ENCODE results near the gene LSM14A.

The LSM14A gene

GRCh38 chr19:34217952-34218817 lies 45.9 kb downstream of the LSM14A start:
- Mint-ChIP-seq H3K36me3 (peaks cover 44 to 50% of the 10 kb centered on the region in 2 donors), H3K4me3 (peak overlapping the region; percentile 66 to 75), H3K4me1 (peaks cover 16 to 38% of the 10 kb centered on the region in 2 donors), H3K27ac (peak overlapping the region; percentile 80), H3K27me3 (no peaks in the 10 kb centered on the region), H3K9me3 (no peaks in the 10 kb centered on the region)
- ATAC-seq (replicated peaks) (peak; percentile 93 to 95), DNase-seq (peak; percentile 43)

DNA sequence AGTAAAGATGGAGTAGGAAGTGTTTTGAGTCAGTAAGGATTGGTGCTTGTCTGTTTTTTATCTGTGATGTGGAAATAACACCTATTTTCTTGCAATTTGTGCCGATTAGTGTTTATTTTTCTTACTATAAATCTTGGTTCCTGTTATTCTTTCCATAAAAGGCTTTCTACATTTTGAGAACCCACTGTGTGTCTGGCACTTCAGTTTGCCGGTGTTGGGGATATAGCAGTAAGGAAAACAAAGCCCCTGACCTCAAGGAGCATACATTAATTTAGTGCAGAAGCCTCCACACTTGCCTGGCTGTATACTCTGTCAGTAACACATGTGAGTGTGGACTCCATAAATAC lies 46.5 kb downstream of the LSM14A start:
- Mint-ChIP-seq H3K27ac (peak overlapping the region; percentile 80), H3K36me3 (peaks cover 49 to 55% of the 10 kb centered on the region in 2 donors), H3K4me1 (peaks cover 20 to 43% of the 10 kb centered on the region in 2 donors)

GRCh38 chr19:34220472-34221063 lies 48.3 kb downstream of the LSM14A start:
- no peaks in the 10 kb centered on the region for H3K9me3 Mint-ChIP-seq
- no peaks in the 10 kb centered on the region for H3K27me3 Mint-ChIP-seq
- H3K4me3 Mint-ChIP-seq: no peak overlapping the region
- no peak overlapping the region for H3K27ac Mint-ChIP-seq
- DNase-seq: peak; percentile 22
- peaks cover 31 to 57% of the 10 kb centered on the region in 2 donors for H3K4me1 Mint-ChIP-seq
- peaks cover 61 to 62% of the 10 kb centered on the region in 2 donors for H3K36me3 Mint-ChIP-seq
- peak; percentile 24 to 37 for ATAC-seq (replicated peaks)

More for the DNA sequence above, 46.5 kb downstream of the LSM14A start:
- no peak overlapping the region for H3K4me3 Mint-ChIP-seq
- H3K27me3 Mint-ChIP-seq: no peaks in the 10 kb centered on the region
- H3K9me3 Mint-ChIP-seq: no peaks in the 10 kb centered on the region
- ATAC-seq (replicated peaks) (no peak), DNase-seq (no peak)

- peaks cover 32 to 66% of the 10 kb centered on the region in 2 donors for H3K4me1 Mint-ChIP-seq
- no peak overlapping the region for H3K4me3 Mint-ChIP-seq
- H3K27me3 Mint-ChIP-seq: no peaks in the 10 kb centered on the region
- peak overlapping the region; percentile 20 for H3K27ac Mint-ChIP-seq
- ATAC-seq (replicated peaks) (no peak), DNase-seq (no peak)
- H3K9me3 Mint-ChIP-seq: no peaks in the 10 kb centered on the region
- peaks cover 60 to 66% of the 10 kb centered on the region in 2 donors for H3K36me3 Mint-ChIP-seq
Measured at GRCh38 chr19:34222386-34222785, 50.1 kb downstream of the LSM14A start.

- ATAC-seq (replicated peaks) (peak; percentile 90 to 91), DNase-seq (no peak)
- no peaks in the 10 kb centered on the region for H3K27me3 Mint-ChIP-seq
- peak overlapping the region; percentile 56 for H3K27ac Mint-ChIP-seq
- H3K4me1 Mint-ChIP-seq: peaks cover 23 to 48% of the 10 kb centered on the region in 2 donors
- peaks cover 60 to 61% of the 10 kb centered on the region in 2 donors for H3K36me3 Mint-ChIP-seq
- H3K4me3 Mint-ChIP-seq: peak overlapping the region; percentile 19 to 55
- H3K9me3 Mint-ChIP-seq: no peaks in the 10 kb centered on the region
Measured at GRCh38 chr19:34224996-34225658, 52.8 kb downstream of the LSM14A start.

DNA sequence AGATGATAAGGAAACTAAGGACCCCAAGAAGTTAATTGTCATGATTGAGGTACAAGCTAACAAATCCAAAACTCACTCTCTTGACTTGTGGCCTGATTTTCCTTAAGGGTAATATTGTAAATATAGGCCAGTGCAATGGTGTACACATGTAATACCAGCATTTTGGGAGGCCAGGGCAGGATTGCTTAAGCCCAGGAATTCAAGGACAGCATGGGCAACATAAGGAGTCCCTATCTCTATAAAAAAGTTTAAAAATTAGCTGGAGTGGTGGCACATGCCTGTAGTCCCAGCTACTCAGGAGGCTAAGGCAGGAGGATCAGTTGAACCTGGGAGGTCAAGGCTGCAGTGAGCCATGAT lies 53.3 kb downstream of the LSM14A start:
- H3K27me3 Mint-ChIP-seq: no peaks in the 10 kb centered on the region
- ATAC-seq (replicated peaks): peak in 1 of 2 donors; percentile 30
- H3K36me3 Mint-ChIP-seq: peaks cover 57% of the 10 kb centered on the region in 2 donors
- H3K9me3 Mint-ChIP-seq: no peaks in the 10 kb centered on the region
- DNase-seq: no peak
- no peak overlapping the region for H3K4me3 Mint-ChIP-seq
- H3K4me1 Mint-ChIP-seq: peaks cover 21 to 43% of the 10 kb centered on the region in 2 donors
- peak overlapping the region; percentile 81 for H3K27ac Mint-ChIP-seq

- DNase-seq (no peak), ATAC-seq (replicated peaks) (peak in 1 of 2 donors; percentile 42)
- H3K27me3 Mint-ChIP-seq: no peaks in the 10 kb centered on the region
- H3K36me3 Mint-ChIP-seq: peaks cover 53 to 57% of the 10 kb centered on the region in 2 donors
- no peak overlapping the region for H3K4me3 Mint-ChIP-seq
- H3K4me1 Mint-ChIP-seq: peaks cover 22 to 44% of the 10 kb centered on the region in 2 donors
- H3K9me3 Mint-ChIP-seq: no peaks in the 10 kb centered on the region
- H3K27ac Mint-ChIP-seq: peak overlapping the region; percentile 81
Measured at GRCh38 chr19:34226036-34226435, 53.7 kb downstream of the LSM14A start.

- no peaks in the 10 kb centered on the region for H3K9me3 Mint-ChIP-seq
- H3K36me3 Mint-ChIP-seq: peaks cover 45 to 51% of the 10 kb centered on the region in 2 donors
- H3K27me3 Mint-ChIP-seq: no peaks in the 10 kb centered on the region
- H3K27ac Mint-ChIP-seq: no peak overlapping the region
- DNase-seq (no peak), ATAC-seq (replicated peaks) (no peak)
- H3K4me1 Mint-ChIP-seq: peaks cover 31 to 60% of the 10 kb centered on the region in 2 donors
- H3K4me3 Mint-ChIP-seq: no peak overlapping the region
Measured at GRCh38 chr19:34228347-34228746, 56.0 kb downstream of the LSM14A start.

GRCh38 chr19:34228762-34229161 lies 56.5 kb downstream of the LSM14A start:
- no peak overlapping the region for H3K4me3 Mint-ChIP-seq
- H3K9me3 Mint-ChIP-seq: no peaks in the 10 kb centered on the region
- ATAC-seq (replicated peaks): no peak
- peaks cover 42 to 48% of the 10 kb centered on the region in 2 donors for H3K36me3 Mint-ChIP-seq
- peaks cover 28 to 56% of the 10 kb centered on the region in 2 donors for H3K4me1 Mint-ChIP-seq
- DNase-seq: no peak
- no peak overlapping the region for H3K27ac Mint-ChIP-seq
- no peaks in the 10 kb centered on the region for H3K27me3 Mint-ChIP-seq

DNA sequence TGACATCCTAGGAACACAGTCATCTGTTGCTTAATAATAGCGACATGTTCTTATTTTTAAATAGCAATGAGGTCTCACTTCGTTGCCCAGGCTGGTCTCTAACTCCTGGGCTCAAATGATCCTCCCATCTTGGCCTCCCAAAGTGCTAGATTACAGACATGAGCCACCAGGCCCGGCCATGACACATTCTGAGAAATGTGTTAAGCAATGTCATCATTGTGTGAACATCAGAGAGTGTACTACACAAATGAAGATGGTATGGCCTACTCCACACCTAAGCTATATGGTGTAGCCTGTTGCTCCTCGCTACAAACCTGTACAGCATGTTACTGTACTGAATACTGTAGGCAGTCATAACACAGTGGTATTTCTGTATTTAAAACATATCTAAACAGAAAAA lies 57.4 kb downstream of the LSM14A start:
- H3K27ac Mint-ChIP-seq: peak overlapping the region; percentile 59
- no peaks in the 10 kb centered on the region for H3K9me3 Mint-ChIP-seq
- H3K4me3 Mint-ChIP-seq: no peak overlapping the region
- no peak for ATAC-seq (replicated peaks)
- peaks cover 34 to 45% of the 10 kb centered on the region in 2 donors for H3K36me3 Mint-ChIP-seq
- peaks cover 26 to 51% of the 10 kb centered on the region in 2 donors for H3K4me1 Mint-ChIP-seq
- H3K27me3 Mint-ChIP-seq: no peaks in the 10 kb centered on the region
- no peak for DNase-seq

- H3K9me3 Mint-ChIP-seq: no peaks in the 10 kb centered on the region
- no peak for ATAC-seq (replicated peaks)
- peaks cover 32 to 42% of the 10 kb centered on the region in 2 donors for H3K36me3 Mint-ChIP-seq
- H3K27ac Mint-ChIP-seq: peak overlapping the region; percentile 26
- peaks cover 16 to 40% of the 10 kb centered on the region in 2 donors for H3K4me1 Mint-ChIP-seq
- no peak for DNase-seq
- H3K27me3 Mint-ChIP-seq: no peaks in the 10 kb centered on the region
- no peak overlapping the region for H3K4me3 Mint-ChIP-seq
Measured at GRCh38 chr19:34230820-34231219, 58.5 kb downstream of the LSM14A start.

- H3K4me3 Mint-ChIP-seq: peak overlapping the region in 1 of 2 donors; percentile 17
- ATAC-seq (replicated peaks): no peak
- no peak for DNase-seq
- peaks cover 36 to 46% of the 10 kb centered on the region in 2 donors for H3K36me3 Mint-ChIP-seq
- peaks cover 18 to 34% of the 10 kb centered on the region in 2 donors for H3K4me1 Mint-ChIP-seq
- H3K27me3 Mint-ChIP-seq: no peaks in the 10 kb centered on the region
- H3K9me3 Mint-ChIP-seq: no peaks in the 10 kb centered on the region
- no peak overlapping the region for H3K27ac Mint-ChIP-seq
Measured at GRCh38 chr19:34231439-34231838, 59.1 kb downstream of the LSM14A start.

DNA sequence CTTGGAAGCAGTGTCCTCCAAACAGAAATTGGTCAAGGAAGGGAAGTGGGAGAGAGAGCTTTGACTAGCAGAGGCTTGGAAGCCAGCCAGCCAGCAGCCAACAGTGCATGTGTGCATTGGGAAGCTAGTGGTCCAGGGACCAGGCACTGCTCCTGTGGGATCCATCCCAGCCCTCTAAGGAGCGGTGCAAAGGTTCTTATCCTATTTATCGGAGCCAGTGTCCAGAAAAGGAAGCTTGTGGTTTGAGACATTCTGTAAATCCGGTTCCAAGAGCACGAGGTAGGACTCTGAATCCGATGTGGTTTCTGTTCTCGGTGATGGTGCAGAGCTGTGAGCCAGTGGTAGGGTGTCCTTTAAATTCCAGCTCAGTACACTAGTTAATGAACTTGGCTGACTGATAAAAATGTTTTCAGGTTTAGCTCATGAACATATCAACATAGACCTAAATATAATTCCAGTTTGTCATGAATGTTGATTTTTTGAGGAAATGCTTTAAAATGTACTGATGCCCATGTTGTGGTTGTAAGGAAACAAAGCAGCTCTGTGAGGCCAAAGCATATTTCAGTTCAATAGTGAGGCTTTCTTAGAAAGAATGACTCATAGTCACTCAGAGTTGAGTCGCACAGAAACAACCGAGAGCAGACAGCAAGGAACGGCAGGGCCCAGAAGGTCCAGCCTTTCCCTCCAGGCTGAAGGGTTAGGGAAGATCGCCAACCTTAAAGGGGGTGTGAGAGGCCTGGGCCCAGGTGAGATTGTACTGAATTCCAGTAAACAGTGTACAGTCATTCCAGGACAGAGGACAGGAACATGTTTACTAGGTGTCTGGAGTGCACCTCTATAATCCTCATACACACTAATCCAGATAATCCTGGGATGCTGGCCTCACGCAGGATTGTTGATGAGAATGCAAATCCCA lies 60.5 kb downstream of the LSM14A start:
- DNase-seq: no peak
- no peaks in the 10 kb centered on the region for H3K27me3 Mint-ChIP-seq

More for the DNA sequence above, 60.5 kb downstream of the LSM14A start:
- Mint-ChIP-seq H3K4me1 (peaks cover 16 to 25% of the 10 kb centered on the region in 2 donors), H3K36me3 (peaks cover 31 to 40% of the 10 kb centered on the region in 2 donors), H3K27ac (peak overlapping the region; percentile 94), H3K4me3 (peak overlapping the region; percentile 61 to 67), H3K9me3 (no peaks in the 10 kb centered on the region)
- peak; percentile 91 to 92 for ATAC-seq (replicated peaks)
